ENCODE measurements around the gene PPOX.

The PPOX gene

GRCh38 chr1:161153176-161153575, 13.1 kb upstream of the PPOX start:
- in situ Hi-C loops (cut with MboI; ENCODE audit: low sequenced_read_pairs): no loop called here

GRCh38 chr1:161153682-161154337, 12.4 kb upstream of the PPOX start, which contains the start of gene UFC1:
Gene UFC1 (plus strand): TSS chr1:161153978. CDS start chr1:161153998, 20 bp downstream.
- in situ Hi-C loops (cut with MboI; ENCODE audit: low sequenced_read_pairs): no loop called here

GRCh38 chr1:161157867-161158266, 8.4 kb upstream of the PPOX start:
- in situ Hi-C loops (cut with MboI; ENCODE audit: low sequenced_read_pairs): no loop called here

GRCh38 chr1:161158316-161159010, 7.8 kb upstream of the PPOX start:
- in situ Hi-C loops (cut with MboI; ENCODE audit: low sequenced_read_pairs): no loop called here

GRCh38 chr1:161159087-161159912, 6.9 kb upstream of the PPOX start, which contains the start of gene USP21:
Gene USP21 (plus strand): TSS chr1:161159500. CDS start chr1:161160641, 1,141 bp downstream.
- in situ Hi-C loops (cut with MboI; ENCODE audit: low sequenced_read_pairs): no loop called here

- in situ Hi-C loops (cut with MboI; ENCODE audit: low sequenced_read_pairs): no loop called here
Measured at GRCh38 chr1:161159913-161160243, 6.3 kb upstream of the PPOX start.

- in situ Hi-C loops (cut with MboI; ENCODE audit: low sequenced_read_pairs): no loop called here
Measured at GRCh38 chr1:161160671-161161145, 5.5 kb upstream of the PPOX start.

GRCh38 chr1:161161652-161162051, 4.6 kb upstream of the PPOX start:
- in situ Hi-C loops (cut with MboI; ENCODE audit: low sequenced_read_pairs): no loop called here

GRCh38 chr1:161162052-161162451, 4.2 kb upstream of the PPOX start:
- in situ Hi-C loops (cut with MboI; ENCODE audit: low sequenced_read_pairs): no loop called here

GRCh38 chr1:161162806-161163205, 3.4 kb upstream of the PPOX start:
- in situ Hi-C loops (cut with MboI; ENCODE audit: low sequenced_read_pairs): no loop called here

GRCh38 chr1:161163793-161164192, 2.4 kb upstream of the PPOX start:
- in situ Hi-C loops (cut with MboI; ENCODE audit: low sequenced_read_pairs): no loop called here

- in situ Hi-C loops (cut with MboI; ENCODE audit: low sequenced_read_pairs): no loop called here
Measured at GRCh38 chr1:161164901-161165610, 1.2 kb upstream of the PPOX start.

GRCh38 chr1:161166669-161167548, 683 bp downstream of the PPOX start:
- in situ Hi-C loops (cut with MboI; ENCODE audit: low sequenced_read_pairs): no loop called here

- in situ Hi-C loops (cut with MboI; ENCODE audit: low sequenced_read_pairs): no loop called here
Measured at GRCh38 chr1:161168906-161169305, 2.7 kb downstream of the PPOX start.

- in situ Hi-C loops (cut with MboI; ENCODE audit: low sequenced_read_pairs): no loop called here
Measured at GRCh38 chr1:161171191-161171590, 5.0 kb downstream of the PPOX start.

- in situ Hi-C loops (cut with MboI; ENCODE audit: low sequenced_read_pairs): no loop called here
Measured at GRCh38 chr1:161171696-161172095, 5.5 kb downstream of the PPOX start.

GRCh38 chr1:161172349-161172748, 6.1 kb downstream of the PPOX start:
- in situ Hi-C loops (cut with MboI; ENCODE audit: low sequenced_read_pairs): no loop called here

- in situ Hi-C loops (cut with MboI; ENCODE audit: low sequenced_read_pairs): no loop called here
Measured at GRCh38 chr1:161172776-161173376, 6.7 kb downstream of the PPOX start.

GRCh38 chr1:161173711-161174110, 7.5 kb downstream of the PPOX start:
- in situ Hi-C loops (cut with MboI; ENCODE audit: low sequenced_read_pairs): no loop called here

- in situ Hi-C loops (cut with MboI; ENCODE audit: low sequenced_read_pairs): no loop called here
Measured at GRCh38 chr1:161174911-161175310, 8.7 kb downstream of the PPOX start.
